Activated T-cell treated with anti-CD3 and anti-CD28 coated beads, Interleukin-2, amount 50 U/mL, for 72 hours (primary cell): ENCODE measurements around the gene ZDHHC14. TPM values are rescaled to one million over a fixed set of nuclear protein-coding genes. Genes with fewer than 3 reads are reported as not detected.
"Not testable (repeated sequence)": the region's sequence is repeated elsewhere in the genome, so short reads cannot be mapped to it uniquely, and the experiment has no call there.

Experiments used
- ATAC-seq, 2 donors: fragments of 150-1000 bp; cut with Tn5 transposase; replicated peaks in 1 of 2; 2 replicates each; pipeline ENCODE4 v1.10.0; 2021; ENCODE audit warnings: moderate library complexity in 2 of 2, mild to moderate bottlenecking in 1 of 2
- DNase-seq, 2 donors: peaks; one replicate each; pipeline ENCODE4 v3.0.0; 2021 to 2022; ENCODE audit warnings: mixed read lengths in 1 of 2
- H3K27ac Mint-ChIP-seq: one replicate; pipeline ENCODE4 v1.8.0; 2022; ENCODE audit warnings: mild to moderate bottlenecking, moderate library complexity, mixed read lengths
- H3K27me3 Mint-ChIP-seq: one replicate; pipeline ENCODE4 v1.8.0; 2022; ENCODE audit warnings: low read depth, mixed read lengths
- H3K36me3 Mint-ChIP-seq, 2 donors: one replicate each; pipeline ENCODE4 v1.8.0; 2022; ENCODE audit warnings: mixed read lengths in 2 of 2, mild to moderate bottlenecking in 1 of 2; ENCODE audit not compliant: insufficient read depth in 2 of 2
- H3K4me1 Mint-ChIP-seq: one replicate; pipeline ENCODE4 v1.8.0; 2022; ENCODE audit warnings: low read depth, mixed read lengths
- H3K4me3 Mint-ChIP-seq, 2 donors: one replicate each; pipeline ENCODE4 v1.8.0; 2022; ENCODE audit warnings: mild to moderate bottlenecking in 2 of 2, mixed read lengths in 2 of 2, moderate library complexity in 2 of 2
- H3K9me3 Mint-ChIP-seq, 2 donors: one replicate each; pipeline ENCODE4 v1.8.0; 2022; ENCODE audit warnings: mixed read lengths in 2 of 2
- total RNA-seq, 2 donors: library from RNA; stranded (reverse); gene quantifications; one replicate each; pipeline ENCODE4 v1.2.3, GENCODE V29; 2022

Gene ZDHHC14
- total RNA-seq, 2 donors from 2014 or later: 10.3 to 15.4 TPM

- Mint-ChIP-seq H3K27me3 (peaks cover 14% of the 10 kb centered on the region), H3K36me3 (peaks cover 4 to 11% of the 10 kb centered on the region in 2 donors), H3K9me3 (peaks cover 0 to 18% of the 10 kb centered on the region in 2 donors)
- H3K4me1 Mint-ChIP-seq, H3K27ac Mint-ChIP-seq, ATAC-seq, H3K4me3 Mint-ChIP-seq, DNase-seq: not testable (repeated sequence)
Observed at GRCh38 chr6:157578527-157578926, 197.5 kb downstream of the ZDHHC14 start.

GRCh38 chr6:157579467-157580031 is 198.6 kb downstream of the ZDHHC14 start:
- H3K4me3 Mint-ChIP-seq: no peak overlapping the region
- ATAC-seq (no peak), DNase-seq (no peak)
- H3K9me3 Mint-ChIP-seq: peaks cover 0 to 18% of the 10 kb centered on the region in 2 donors
- H3K27ac Mint-ChIP-seq: no peak overlapping the region
- H3K36me3 Mint-ChIP-seq: peaks cover 4 to 11% of the 10 kb centered on the region in 2 donors
- H3K4me1 Mint-ChIP-seq: peaks cover 6% of the 10 kb centered on the region
- peaks cover 16% of the 10 kb centered on the region for H3K27me3 Mint-ChIP-seq

GRCh38 chr6:157584036-157584435 is 203.0 kb downstream of the ZDHHC14 start:
- no peak overlapping the region for H3K4me3 Mint-ChIP-seq
- H3K36me3 Mint-ChIP-seq: peaks cover 6 to 14% of the 10 kb centered on the region in 2 donors
- H3K27ac Mint-ChIP-seq: no peak overlapping the region
- H3K9me3 Mint-ChIP-seq: peaks cover 5 to 12% of the 10 kb centered on the region in 2 donors
- peaks cover 16% of the 10 kb centered on the region for H3K27me3 Mint-ChIP-seq
- H3K4me1 Mint-ChIP-seq: no peaks in the 10 kb centered on the region
- DNase-seq (no peak), ATAC-seq (no peak)

GRCh38 chr6:157585274-157586087 is 204.5 kb downstream of the ZDHHC14 start:
- Mint-ChIP-seq H3K27ac (no peak overlapping the region), H3K36me3 (peaks cover 15 to 20% of the 10 kb centered on the region in 2 donors), H3K9me3 (peaks cover 11 to 20% of the 10 kb centered on the region in 2 donors), H3K4me3 (no peak overlapping the region), H3K4me1 (no peaks in the 10 kb centered on the region), H3K27me3 (peaks cover 16% of the 10 kb centered on the region)
- DNase-seq (no peak), ATAC-seq (no peak)

- H3K36me3 Mint-ChIP-seq: peaks cover 15 to 18% of the 10 kb centered on the region in 2 donors
- peaks cover 11 to 21% of the 10 kb centered on the region in 2 donors for H3K9me3 Mint-ChIP-seq
- H3K27ac Mint-ChIP-seq: no peak overlapping the region
- DNase-seq: no peak
- no peaks in the 10 kb centered on the region for H3K4me1 Mint-ChIP-seq
- no peak for ATAC-seq
- peaks cover 16% of the 10 kb centered on the region for H3K27me3 Mint-ChIP-seq
- no peak overlapping the region for H3K4me3 Mint-ChIP-seq
Observed at GRCh38 chr6:157586088-157586414, 205.1 kb downstream of the ZDHHC14 start.

GRCh38 chr6:157586476-157587126 is 205.6 kb downstream of the ZDHHC14 start:
- peaks cover 18 to 22% of the 10 kb centered on the region in 2 donors for H3K36me3 Mint-ChIP-seq
- ATAC-seq (no peak), DNase-seq (no peak)
- H3K9me3 Mint-ChIP-seq: peaks cover 15 to 24% of the 10 kb centered on the region in 2 donors
- no peak overlapping the region for H3K27ac Mint-ChIP-seq
- H3K4me1 Mint-ChIP-seq: no peaks in the 10 kb centered on the region
- H3K27me3 Mint-ChIP-seq: peaks cover 16% of the 10 kb centered on the region
- no peak overlapping the region for H3K4me3 Mint-ChIP-seq

GRCh38 chr6:157587127-157587926 is 206.3 kb downstream of the ZDHHC14 start:
- peaks cover 14% of the 10 kb centered on the region for H3K27me3 Mint-ChIP-seq
- no peaks in the 10 kb centered on the region for H3K4me1 Mint-ChIP-seq
- DNase-seq (no peak), ATAC-seq (no peak)
- H3K4me3 Mint-ChIP-seq: no peak overlapping the region
- H3K27ac Mint-ChIP-seq: no peak overlapping the region
- peaks cover 19 to 20% of the 10 kb centered on the region in 2 donors for H3K36me3 Mint-ChIP-seq
- peaks cover 15 to 22% of the 10 kb centered on the region in 2 donors for H3K9me3 Mint-ChIP-seq

- H3K4me3 Mint-ChIP-seq: not testable (repeated sequence)
Observed at GRCh38 chr6:157590654-157591053, 209.7 kb downstream of the ZDHHC14 start.

GRCh38 chr6:157592541-157592940 is 211.6 kb downstream of the ZDHHC14 start:
- H3K4me1 Mint-ChIP-seq: no peaks in the 10 kb centered on the region
- no peak for ATAC-seq
- H3K27ac Mint-ChIP-seq: no peak overlapping the region
- H3K27me3 Mint-ChIP-seq: no peaks in the 10 kb centered on the region
- peaks cover 13 to 17% of the 10 kb centered on the region in 2 donors for H3K36me3 Mint-ChIP-seq
- no peak for DNase-seq
- no peak overlapping the region for H3K4me3 Mint-ChIP-seq
- H3K9me3 Mint-ChIP-seq: peaks cover 14 to 15% of the 10 kb centered on the region in 2 donors

More at GRCh38 chr6:157590654-157591053, 209.7 kb downstream of the ZDHHC14 start:
- Mint-ChIP-seq H3K9me3 (peaks cover 14 to 15% of the 10 kb centered on the region in 2 donors), H3K36me3 (peaks cover 13 to 17% of the 10 kb centered on the region in 2 donors)
- not testable (repeated sequence) for DNase-seq, ATAC-seq, H3K27ac Mint-ChIP-seq, H3K27me3 Mint-ChIP-seq, H3K4me1 Mint-ChIP-seq

GRCh38 chr6:157592980-157593379 is 212.0 kb downstream of the ZDHHC14 start:
- H3K27me3 Mint-ChIP-seq: no peaks in the 10 kb centered on the region
- no peaks in the 10 kb centered on the region for H3K4me1 Mint-ChIP-seq
- peaks cover 14 to 15% of the 10 kb centered on the region in 2 donors for H3K9me3 Mint-ChIP-seq
- no peak overlapping the region for H3K27ac Mint-ChIP-seq
- DNase-seq (no peak), ATAC-seq (no peak)
- peaks cover 13 to 17% of the 10 kb centered on the region in 2 donors for H3K36me3 Mint-ChIP-seq
- H3K4me3 Mint-ChIP-seq: no peak overlapping the region

GRCh38 chr6:157593596-157593995 is 212.6 kb downstream of the ZDHHC14 start:
- no peak for ATAC-seq
- DNase-seq: no peak
- peaks cover 13 to 17% of the 10 kb centered on the region in 2 donors for H3K36me3 Mint-ChIP-seq
- peaks cover 14 to 15% of the 10 kb centered on the region in 2 donors for H3K9me3 Mint-ChIP-seq
- no peaks in the 10 kb centered on the region for H3K4me1 Mint-ChIP-seq
- H3K27me3 Mint-ChIP-seq: no peaks in the 10 kb centered on the region
- H3K27ac Mint-ChIP-seq: no peak overlapping the region
- no peak overlapping the region for H3K4me3 Mint-ChIP-seq

- ATAC-seq (no peak), DNase-seq (no peak)
- H3K27ac Mint-ChIP-seq: no peak overlapping the region
- H3K9me3 Mint-ChIP-seq: peaks cover 9 to 11% of the 10 kb centered on the region in 2 donors
- H3K27me3 Mint-ChIP-seq: no peaks in the 10 kb centered on the region
- no peak overlapping the region for H3K4me3 Mint-ChIP-seq
- H3K36me3 Mint-ChIP-seq: peaks cover 9 to 13% of the 10 kb centered on the region in 2 donors
- no peaks in the 10 kb centered on the region for H3K4me1 Mint-ChIP-seq
Observed at GRCh38 chr6:157594292-157594691, 213.3 kb downstream of the ZDHHC14 start.
